ENCODE data around the gene HIVEP3.

HIVEP3 gene

DNA sequence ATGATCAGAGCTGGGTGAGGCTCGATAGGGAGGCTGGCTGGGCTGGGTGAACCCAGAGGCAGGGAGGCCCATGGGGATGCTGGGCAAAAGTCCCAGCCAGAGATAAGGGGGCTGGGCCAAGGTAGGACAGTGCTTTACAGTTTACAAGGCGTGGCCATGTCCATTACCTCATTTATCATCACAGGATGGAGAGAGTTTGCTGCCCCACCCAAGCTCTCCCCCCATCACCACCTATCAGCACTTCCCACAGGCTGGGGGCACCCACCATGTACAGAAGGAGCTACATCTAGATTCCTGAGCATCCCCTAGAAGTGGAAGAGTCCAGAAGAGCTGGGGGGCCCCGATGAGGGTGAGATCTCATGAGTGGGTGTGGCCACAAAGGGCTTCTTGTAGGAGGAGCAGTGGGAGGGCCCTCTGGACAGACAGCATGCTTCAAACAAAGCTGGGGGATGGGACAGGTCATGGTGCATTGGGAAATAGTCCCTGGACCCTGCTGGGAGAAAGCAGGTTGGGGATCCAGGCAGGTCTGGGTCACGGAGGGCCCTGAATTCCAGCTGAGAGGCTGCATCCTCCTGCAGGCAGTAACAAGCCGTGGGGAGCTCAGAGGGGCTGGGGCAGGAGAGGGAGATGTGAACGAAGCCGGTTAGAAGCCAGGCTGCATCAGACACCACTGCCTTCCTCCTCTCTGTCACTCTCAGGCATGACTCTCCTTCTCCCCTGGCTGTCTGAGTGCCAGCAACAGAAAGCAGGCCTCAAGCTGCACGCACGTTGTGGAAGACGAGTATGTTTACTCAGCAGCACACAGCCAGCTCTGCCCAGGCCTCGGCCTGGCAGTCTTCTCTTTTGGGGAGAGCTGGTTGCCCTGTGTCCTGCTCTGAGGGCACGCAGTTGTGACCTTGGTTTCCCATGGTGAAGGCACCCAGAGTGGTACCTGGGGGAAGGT, 202.3 kb downstream of the HIVEP3 start:
- Histone ChIP-seq H3K4me1 (ENCODE audit: control insufficient read depth, insufficient read depth, low read length) (peaks cover 13% of the 10 kb centered on the region), H3K9ac (ENCODE audit: low read depth, low read length) (no peak overlapping the region), H3K27ac (ENCODE audit: low read depth, low read length) (no peak overlapping the region), H3K4me3 (ENCODE audit: low read depth, low read length) (no peak overlapping the region), H3K36me3 (ENCODE audit: control insufficient read depth, insufficient read depth, low read length) (no peaks in the 10 kb centered on the region), H3K27me3 (ENCODE audit: control insufficient read depth, insufficient read depth, low read length) (no peaks in the 10 kb centered on the region), H3K9me3 (ENCODE audit: control insufficient read depth, insufficient read depth, low read length) (no peaks in the 10 kb centered on the region)

DNA sequence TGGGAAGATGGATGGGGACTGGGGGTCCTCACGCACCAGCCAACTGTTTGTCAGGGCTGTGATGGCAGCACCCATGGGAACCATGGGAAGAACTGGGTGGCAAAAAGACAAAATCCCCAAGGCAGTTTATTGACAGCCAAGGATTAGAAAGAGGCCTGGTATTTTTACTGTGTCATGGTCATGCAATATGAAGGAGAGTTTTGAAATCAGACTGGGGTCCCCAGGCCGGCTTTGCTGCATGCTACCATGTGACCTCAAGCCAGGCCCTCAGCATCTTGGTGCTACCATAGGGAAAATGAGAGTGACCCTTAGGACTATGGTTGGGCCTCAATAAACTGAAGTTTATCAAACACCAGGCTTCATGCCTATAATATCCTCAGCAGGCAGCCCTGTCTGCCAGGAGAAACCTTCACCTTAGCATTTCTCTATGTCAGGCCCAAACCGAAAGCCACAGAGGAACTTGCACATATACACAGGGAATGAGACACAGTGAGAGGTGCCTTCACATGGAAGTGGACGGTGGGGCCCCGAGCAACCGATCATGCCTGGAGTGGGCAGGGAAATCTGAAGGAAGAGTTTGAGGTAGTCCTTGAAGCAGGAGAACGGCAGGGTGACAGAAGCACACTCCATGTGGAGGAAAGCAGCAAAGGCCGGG, 203.2 kb downstream of the HIVEP3 start:
- Histone ChIP-seq H3K27me3 (ENCODE audit: control insufficient read depth, insufficient read depth, low read length) (no peaks in the 10 kb centered on the region), H3K9ac (ENCODE audit: low read depth, low read length) (no peak overlapping the region), H3K36me3 (ENCODE audit: control insufficient read depth, insufficient read depth, low read length) (no peaks in the 10 kb centered on the region), H3K9me3 (ENCODE audit: control insufficient read depth, insufficient read depth, low read length) (no peaks in the 10 kb centered on the region), H3K27ac (ENCODE audit: low read depth, low read length) (no peak overlapping the region), H3K4me3 (ENCODE audit: low read depth, low read length) (no peak overlapping the region), H3K4me1 (ENCODE audit: control insufficient read depth, insufficient read depth, low read length) (peaks cover 13% of the 10 kb centered on the region)

DNA sequence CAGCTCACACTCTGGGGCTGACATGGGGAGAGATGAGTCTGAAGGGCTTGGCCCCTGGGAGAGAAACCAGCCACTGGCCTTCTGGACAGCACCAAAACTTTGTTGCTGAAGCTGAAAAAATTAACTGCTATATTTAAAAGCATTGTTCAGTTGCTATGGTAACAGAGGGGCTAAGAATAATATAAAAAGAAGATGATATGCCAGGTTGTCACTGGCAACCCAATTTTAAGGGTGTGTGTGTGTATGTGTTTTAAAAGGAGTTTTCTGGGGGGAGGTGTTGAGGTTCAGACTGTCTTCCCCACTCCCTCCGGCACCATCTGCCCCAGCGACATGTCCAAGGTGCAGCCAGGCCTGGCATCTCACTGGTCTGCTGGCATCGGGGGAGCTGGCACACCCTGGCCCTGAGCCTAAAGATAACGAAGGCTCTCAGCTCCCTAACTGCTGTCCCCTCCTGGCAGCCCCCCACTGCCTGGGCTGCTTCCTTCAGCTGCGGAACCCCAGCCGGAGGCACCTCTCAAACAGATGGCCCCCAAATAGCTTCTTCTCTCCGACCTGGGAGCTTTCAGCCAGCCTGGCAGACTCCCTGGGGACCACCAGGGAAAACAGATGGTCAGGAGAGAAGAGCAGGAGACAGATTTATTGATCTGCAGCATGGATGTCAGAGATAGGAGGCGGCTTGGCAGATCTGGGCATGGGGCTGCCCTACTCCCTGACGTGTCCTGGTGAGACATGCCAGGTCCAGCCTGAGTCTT, 203.9 kb downstream of the HIVEP3 start:
- no peak overlapping the region for H3K27ac ChIP-seq (ENCODE audit: low read depth, low read length)
- no peak overlapping the region for H3K4me3 ChIP-seq (ENCODE audit: low read depth, low read length)
- H3K36me3 ChIP-seq (ENCODE audit: control insufficient read depth, insufficient read depth, low read length): no peaks in the 10 kb centered on the region
- H3K4me1 ChIP-seq (ENCODE audit: control insufficient read depth, insufficient read depth, low read length): peaks cover 13% of the 10 kb centered on the region
- no peaks in the 10 kb centered on the region for H3K27me3 ChIP-seq (ENCODE audit: control insufficient read depth, insufficient read depth, low read length)
- no peaks in the 10 kb centered on the region for H3K9me3 ChIP-seq (ENCODE audit: control insufficient read depth, insufficient read depth, low read length)
- H3K9ac ChIP-seq (ENCODE audit: low read depth, low read length): no peak overlapping the region

DNA sequence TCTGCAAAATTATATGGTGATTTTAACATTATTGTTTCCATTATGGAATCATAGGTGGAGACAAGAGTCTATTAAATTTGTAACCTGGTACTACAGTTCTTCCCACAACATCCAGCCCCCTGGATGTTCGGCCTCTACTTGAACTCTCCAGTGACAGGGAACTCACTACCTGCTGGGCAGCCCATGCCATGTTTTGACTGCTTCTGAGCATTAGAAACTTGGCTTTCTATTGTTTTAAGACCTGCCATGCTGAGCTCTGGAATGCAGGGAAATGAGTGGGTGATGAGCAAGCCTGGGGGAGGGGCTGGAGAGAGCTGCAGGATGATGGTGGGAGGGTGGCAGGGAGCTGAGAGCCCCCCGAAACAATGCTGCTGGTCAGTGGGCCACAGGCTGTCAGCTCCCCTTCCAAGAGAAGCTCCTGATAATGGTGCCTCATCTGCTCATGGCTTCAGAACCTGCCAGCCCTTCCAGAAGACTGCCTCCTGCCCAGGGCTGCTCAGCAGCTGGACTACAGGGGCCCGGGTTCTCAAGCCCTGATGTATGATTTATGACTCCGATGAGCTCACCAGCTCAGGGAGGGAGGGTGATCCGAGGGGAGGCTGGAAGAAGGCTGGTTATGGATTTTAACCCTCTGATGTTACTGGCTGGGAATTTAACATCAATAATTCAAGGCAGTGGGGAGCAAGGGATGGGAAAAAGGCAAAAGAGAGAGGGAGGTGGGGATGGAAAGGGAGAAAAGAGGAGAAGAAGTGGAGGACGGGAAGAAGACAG, 205.0 kb downstream of the HIVEP3 start:
- H3K36me3 ChIP-seq (ENCODE audit: control insufficient read depth, insufficient read depth, low read length): no peaks in the 10 kb centered on the region
- no peaks in the 10 kb centered on the region for H3K9me3 ChIP-seq (ENCODE audit: control insufficient read depth, insufficient read depth, low read length)
- no peaks in the 10 kb centered on the region for H3K27me3 ChIP-seq (ENCODE audit: control insufficient read depth, insufficient read depth, low read length)
- H3K4me3 ChIP-seq (ENCODE audit: low read depth, low read length): no peak overlapping the region
- H3K27ac ChIP-seq (ENCODE audit: low read depth, low read length): peak overlapping the region; percentile 2
- peaks cover 13% of the 10 kb centered on the region for H3K4me1 ChIP-seq (ENCODE audit: control insufficient read depth, insufficient read depth, low read length)
- H3K9ac ChIP-seq (ENCODE audit: low read depth, low read length): no peak overlapping the region

DNA sequence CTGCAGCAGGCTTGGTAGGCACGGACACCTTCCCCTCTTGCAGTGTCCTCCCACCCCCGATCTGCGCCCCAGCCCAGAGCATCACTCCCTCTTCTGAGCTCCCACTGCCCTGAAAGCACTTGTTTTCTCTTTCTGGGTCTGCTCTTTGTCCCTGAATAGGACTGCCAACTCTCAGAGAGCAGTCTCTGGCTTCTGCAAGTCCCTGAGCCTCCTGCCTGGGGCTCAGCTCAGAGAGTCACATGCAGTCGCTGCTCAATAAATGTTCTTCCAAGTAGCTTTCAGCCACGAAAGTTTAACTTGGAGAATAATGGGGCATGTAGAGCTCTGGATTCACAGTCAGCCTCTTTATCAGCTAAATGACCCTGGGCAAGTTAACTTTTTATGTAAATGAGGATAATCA, 205.6 kb downstream of the HIVEP3 start:
- Histone ChIP-seq H3K4me1 (ENCODE audit: control insufficient read depth, insufficient read depth, low read length) (peaks cover 13% of the 10 kb centered on the region), H3K27ac (ENCODE audit: low read depth, low read length) (no peak overlapping the region), H3K27me3 (ENCODE audit: control insufficient read depth, insufficient read depth, low read length) (no peaks in the 10 kb centered on the region), H3K36me3 (ENCODE audit: control insufficient read depth, insufficient read depth, low read length) (no peaks in the 10 kb centered on the region), H3K9ac (ENCODE audit: low read depth, low read length) (no peak overlapping the region), H3K9me3 (ENCODE audit: control insufficient read depth, insufficient read depth, low read length) (no peaks in the 10 kb centered on the region), H3K4me3 (ENCODE audit: low read depth, low read length) (no peak overlapping the region)

DNA sequence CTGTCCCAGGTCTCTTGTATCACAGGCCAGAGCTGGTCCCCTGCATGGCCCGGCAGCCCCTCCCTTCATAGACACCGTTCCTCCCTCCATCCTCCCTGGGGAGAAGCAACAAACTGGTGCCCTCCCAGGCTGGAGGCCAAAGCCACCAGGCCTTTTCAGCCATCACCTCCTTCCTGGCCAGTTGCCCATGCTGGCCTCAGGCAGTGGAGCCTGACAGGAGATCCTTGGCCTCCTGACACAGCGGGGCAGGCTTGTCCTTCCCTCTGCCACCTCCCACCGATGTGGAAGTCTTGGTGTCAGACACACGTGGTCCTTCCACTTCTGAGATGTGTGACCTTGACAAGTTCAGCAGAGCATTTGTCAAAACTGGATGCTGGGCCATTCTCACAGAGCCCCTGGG, 206.0 kb downstream of the HIVEP3 start:
- Histone ChIP-seq H3K27me3 (ENCODE audit: control insufficient read depth, insufficient read depth, low read length) (no peaks in the 10 kb centered on the region), H3K4me1 (ENCODE audit: control insufficient read depth, insufficient read depth, low read length) (peaks cover 13% of the 10 kb centered on the region), H3K36me3 (ENCODE audit: control insufficient read depth, insufficient read depth, low read length) (no peaks in the 10 kb centered on the region), H3K27ac (ENCODE audit: low read depth, low read length) (no peak overlapping the region), H3K9ac (ENCODE audit: low read depth, low read length) (no peak overlapping the region), H3K9me3 (ENCODE audit: control insufficient read depth, insufficient read depth, low read length) (no peaks in the 10 kb centered on the region), H3K4me3 (ENCODE audit: low read depth, low read length) (no peak overlapping the region)

DNA sequence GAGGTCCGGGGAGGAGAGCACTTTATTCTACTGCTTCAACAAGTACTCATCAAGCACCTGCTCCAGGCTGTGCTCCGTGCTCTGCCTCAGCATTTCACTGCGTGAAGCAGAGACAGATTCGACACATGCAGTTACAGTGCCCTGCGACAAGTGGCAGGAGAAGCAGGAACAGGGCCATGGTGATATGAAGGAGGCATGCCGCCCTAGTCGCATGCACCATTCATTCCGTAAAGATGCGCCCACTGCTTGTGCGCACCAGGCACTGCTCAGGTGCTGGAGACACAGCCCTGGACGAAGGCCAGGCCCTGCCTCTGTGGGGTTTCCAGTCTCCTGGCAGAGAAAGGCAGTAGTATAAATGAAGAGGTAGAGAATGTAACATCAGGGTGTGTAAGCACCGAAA, 206.6 kb downstream of the HIVEP3 start:
- Histone ChIP-seq H3K36me3 (ENCODE audit: control insufficient read depth, insufficient read depth, low read length) (no peaks in the 10 kb centered on the region), H3K9me3 (ENCODE audit: control insufficient read depth, insufficient read depth, low read length) (no peaks in the 10 kb centered on the region), H3K27ac (ENCODE audit: low read depth, low read length) (no peak overlapping the region), H3K4me3 (ENCODE audit: low read depth, low read length) (no peak overlapping the region), H3K27me3 (ENCODE audit: control insufficient read depth, insufficient read depth, low read length) (no peaks in the 10 kb centered on the region), H3K4me1 (ENCODE audit: control insufficient read depth, insufficient read depth, low read length) (peaks cover 13% of the 10 kb centered on the region), H3K9ac (ENCODE audit: low read depth, low read length) (no peak overlapping the region)

DNA sequence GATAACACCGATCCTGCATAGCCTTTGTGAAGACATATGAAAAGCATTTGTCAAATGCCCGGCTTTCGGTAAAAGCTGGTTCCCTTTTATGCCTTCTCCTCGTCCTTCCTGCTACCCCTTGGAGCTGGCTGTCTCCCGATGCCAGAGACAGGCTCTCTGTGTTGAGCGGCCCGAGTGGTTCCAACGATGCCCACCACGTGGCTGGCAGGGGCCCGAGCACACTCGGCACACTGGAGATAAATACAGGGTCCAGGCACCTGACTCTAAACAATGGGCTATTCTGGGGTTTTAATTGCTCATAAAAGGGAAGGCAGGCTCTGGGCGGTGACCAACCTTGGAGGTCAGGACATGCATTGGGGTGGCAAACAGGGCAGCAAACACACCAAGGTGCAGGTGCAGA, 207.1 kb downstream of the HIVEP3 start:
- peaks cover 13% of the 10 kb centered on the region for H3K4me1 ChIP-seq (ENCODE audit: control insufficient read depth, insufficient read depth, low read length)
- no peak overlapping the region for H3K27ac ChIP-seq (ENCODE audit: low read depth, low read length)
- no peaks in the 10 kb centered on the region for H3K36me3 ChIP-seq (ENCODE audit: control insufficient read depth, insufficient read depth, low read length)
- H3K9ac ChIP-seq (ENCODE audit: low read depth, low read length): no peak overlapping the region
- H3K9me3 ChIP-seq (ENCODE audit: control insufficient read depth, insufficient read depth, low read length): no peaks in the 10 kb centered on the region
- no peak overlapping the region for H3K4me3 ChIP-seq (ENCODE audit: low read depth, low read length)
- H3K27me3 ChIP-seq (ENCODE audit: control insufficient read depth, insufficient read depth, low read length): no peaks in the 10 kb centered on the region

DNA sequence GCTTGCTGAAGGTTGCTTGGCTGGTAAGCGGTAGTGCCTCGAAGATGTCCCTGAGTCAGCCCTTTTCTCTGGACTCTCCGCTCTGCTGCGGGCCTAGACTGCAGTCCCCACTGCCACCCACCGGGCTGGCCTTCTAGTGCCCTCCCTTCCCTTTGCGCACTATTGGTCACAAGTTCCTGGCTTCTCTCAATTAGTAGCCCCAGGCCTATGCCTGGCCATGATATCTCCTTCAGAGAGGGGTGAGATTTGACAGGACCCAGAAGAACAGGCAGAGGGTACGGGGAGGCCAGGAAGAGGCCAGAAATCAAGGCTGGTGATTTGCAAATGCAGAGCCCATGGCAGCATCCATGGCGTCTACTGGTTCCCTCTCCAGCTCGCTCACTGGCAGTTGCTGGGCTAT, 207.7 kb downstream of the HIVEP3 start:
- H3K9me3 ChIP-seq (ENCODE audit: control insufficient read depth, insufficient read depth, low read length): no peaks in the 10 kb centered on the region
- H3K9ac ChIP-seq (ENCODE audit: low read depth, low read length): no peak overlapping the region
- no peak overlapping the region for H3K4me3 ChIP-seq (ENCODE audit: low read depth, low read length)
- H3K27me3 ChIP-seq (ENCODE audit: control insufficient read depth, insufficient read depth, low read length): no peaks in the 10 kb centered on the region
- H3K36me3 ChIP-seq (ENCODE audit: control insufficient read depth, insufficient read depth, low read length): no peaks in the 10 kb centered on the region
- peaks cover 13% of the 10 kb centered on the region for H3K4me1 ChIP-seq (ENCODE audit: control insufficient read depth, insufficient read depth, low read length)
- no peak overlapping the region for H3K27ac ChIP-seq (ENCODE audit: low read depth, low read length)

DNA sequence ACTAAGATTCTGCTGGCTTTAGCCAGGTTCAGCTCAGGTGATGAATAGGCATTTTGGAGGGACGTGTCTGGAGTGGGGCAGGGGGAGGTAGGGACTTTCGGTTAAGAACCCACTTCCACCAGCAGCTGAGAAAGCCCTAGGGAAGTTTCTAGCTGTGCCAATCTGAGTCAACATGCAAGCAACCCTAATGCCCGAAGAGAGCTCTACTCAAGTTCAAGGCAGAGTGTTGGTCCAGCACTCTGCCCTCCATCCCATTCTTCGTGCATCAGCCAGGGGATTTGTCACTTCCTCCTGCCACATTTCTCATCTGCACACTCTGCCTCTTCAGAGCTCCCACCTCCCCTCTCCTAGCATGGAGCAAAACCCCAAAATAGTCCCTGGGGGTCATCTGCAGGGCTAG, 208.8 kb downstream of the HIVEP3 start:
- Histone ChIP-seq H3K9ac (ENCODE audit: low read depth, low read length) (no peak overlapping the region), H3K9me3 (ENCODE audit: control insufficient read depth, insufficient read depth, low read length) (no peaks in the 10 kb centered on the region), H3K4me3 (ENCODE audit: low read depth, low read length) (no peak overlapping the region), H3K27ac (ENCODE audit: low read depth, low read length) (no peak overlapping the region), H3K27me3 (ENCODE audit: control insufficient read depth, insufficient read depth, low read length) (no peaks in the 10 kb centered on the region), H3K4me1 (ENCODE audit: control insufficient read depth, insufficient read depth, low read length) (peaks cover 13% of the 10 kb centered on the region), H3K36me3 (ENCODE audit: control insufficient read depth, insufficient read depth, low read length) (no peaks in the 10 kb centered on the region)
